GM19397 (cell line): ENCODE results near the gene RCAN1.

Source experiments
- ATAC-seq: cut with Tn5 transposase; IDR thresholded peaks from one replicate; pipeline ENCODE4 v1.9.1; 2021; ENCODE audit warnings: mild to moderate bottlenecking, moderate library complexity; ENCODE audit not compliant: unreplicated experiment

Gene RCAN1

GRCh38 chr21:34545079-34545884 is 69.6 kb downstream of the RCAN1 start:
- peak; percentile 83 for ATAC-seq

GRCh38 chr21:34544032-34544496 is 70.8 kb downstream of the RCAN1 start:
- ATAC-seq = no peak

GRCh38 chr21:34543017-34543416 is 71.9 kb downstream of the RCAN1 start:
- no peak for ATAC-seq

GRCh38 chr21:34540206-34540605 is 74.7 kb downstream of the RCAN1 start:
- no peak for ATAC-seq

GRCh38 chr21:34537838-34538237 is 77.1 kb downstream of the RCAN1 start:
- no peak for ATAC-seq

- no peak for ATAC-seq
Observed at GRCh38 chr21:34536820-34537219, 78.1 kb downstream of the RCAN1 start.

- ATAC-seq = no peak
Observed at GRCh38 chr21:34536311-34536710, 78.6 kb downstream of the RCAN1 start.

- no peak for ATAC-seq
Observed at GRCh38 chr21:34535886-34536285, 79.0 kb downstream of the RCAN1 start.

GRCh38 chr21:34534522-34534921 is 80.4 kb downstream of the RCAN1 start:
- no peak for ATAC-seq

- ATAC-seq = no peak
Observed at GRCh38 chr21:34533938-34534337, 81.0 kb downstream of the RCAN1 start.

GRCh38 chr21:34531399-34531798 is 83.5 kb downstream of the RCAN1 start:
- ATAC-seq = no peak

GRCh38 chr21:34530261-34530660 is 84.7 kb downstream of the RCAN1 start:
- ATAC-seq = no peak

- no peak for ATAC-seq
Observed at GRCh38 chr21:34528131-34528561, 86.8 kb downstream of the RCAN1 start.

- ATAC-seq = no peak
Observed at GRCh38 chr21:34526618-34527290, 88.2 kb downstream of the RCAN1 start.

- no peak for ATAC-seq
Observed at GRCh38 chr21:34526241-34526617, 88.7 kb downstream of the RCAN1 start.

- ATAC-seq = no peak
Observed at GRCh38 chr21:34524646-34525601, 90.0 kb downstream of the RCAN1 start.

GRCh38 chr21:34523019-34523555 is 91.8 kb downstream of the RCAN1 start:
- ATAC-seq = no peak

GRCh38 chr21:34522284-34522683 is 92.6 kb downstream of the RCAN1 start:
- no peak for ATAC-seq

GRCh38 chr21:34521561-34521960 is 93.4 kb downstream of the RCAN1 start:
- ATAC-seq = no peak

GRCh38 chr21:34520764-34521508 is 94.0 kb downstream of the RCAN1 start:
- no peak for ATAC-seq
